ENCODE measurements around the gene LRRC9.

DNA sequence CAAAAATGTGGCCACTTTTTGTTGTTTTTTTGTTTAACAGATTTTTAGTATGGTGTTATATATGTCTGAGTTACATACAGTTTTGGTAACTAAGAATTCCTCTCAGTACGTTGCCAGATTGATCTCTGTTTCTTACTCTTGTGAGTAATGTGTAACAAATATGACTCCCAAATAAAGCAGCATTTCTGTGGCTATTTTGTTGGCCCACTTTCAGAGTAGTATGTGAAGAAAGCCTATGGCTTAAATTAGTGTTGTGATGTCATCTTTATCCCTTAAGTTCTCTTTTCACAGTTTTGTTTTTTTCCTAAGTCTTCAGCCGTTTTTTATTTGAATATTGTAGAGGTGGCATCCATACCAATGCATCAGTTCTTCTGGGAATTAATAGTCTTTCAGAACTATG is 182.4 kb downstream of the LRRC9 start:
- TF ChIP-seq, protein P1, sequence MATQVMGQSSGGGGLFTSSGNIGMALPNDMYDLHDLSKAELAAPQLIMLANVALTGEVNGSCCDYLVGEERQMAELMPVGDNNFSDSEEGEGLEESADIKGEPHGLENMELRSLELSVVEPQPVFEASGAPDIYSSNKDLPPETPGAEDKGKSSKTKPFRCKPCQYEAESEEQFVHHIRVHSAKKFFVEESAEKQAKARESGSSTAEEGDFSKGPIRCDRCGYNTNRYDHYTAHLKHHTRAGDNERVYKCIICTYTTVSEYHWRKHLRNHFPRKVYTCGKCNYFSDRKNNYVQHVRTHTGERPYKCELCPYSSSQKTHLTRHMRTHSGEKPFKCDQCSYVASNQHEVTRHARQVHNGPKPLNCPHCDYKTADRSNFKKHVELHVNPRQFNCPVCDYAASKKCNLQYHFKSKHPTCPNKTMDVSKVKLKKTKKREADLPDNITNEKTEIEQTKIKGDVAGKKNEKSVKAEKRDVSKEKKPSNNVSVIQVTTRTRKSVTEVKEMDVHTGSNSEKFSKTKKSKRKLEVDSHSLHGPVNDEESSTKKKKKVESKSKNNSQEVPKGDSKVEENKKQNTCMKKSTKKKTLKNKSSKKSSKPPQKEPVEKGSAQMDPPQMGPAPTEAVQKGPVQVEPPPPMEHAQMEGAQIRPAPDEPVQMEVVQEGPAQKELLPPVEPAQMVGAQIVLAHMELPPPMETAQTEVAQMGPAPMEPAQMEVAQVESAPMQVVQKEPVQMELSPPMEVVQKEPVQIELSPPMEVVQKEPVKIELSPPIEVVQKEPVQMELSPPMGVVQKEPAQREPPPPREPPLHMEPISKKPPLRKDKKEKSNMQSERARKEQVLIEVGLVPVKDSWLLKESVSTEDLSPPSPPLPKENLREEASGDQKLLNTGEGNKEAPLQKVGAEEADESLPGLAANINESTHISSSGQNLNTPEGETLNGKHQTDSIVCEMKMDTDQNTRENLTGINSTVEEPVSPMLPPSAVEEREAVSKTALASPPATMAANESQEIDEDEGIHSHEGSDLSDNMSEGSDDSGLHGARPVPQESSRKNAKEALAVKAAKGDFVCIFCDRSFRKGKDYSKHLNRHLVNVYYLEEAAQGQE (IDR thresholded peaks at IDR 0.05; ENCODE audit: insufficient read depth in 1 of 2, low read depth in 2 of 2, low read length in 2 of 2), result no peak
- TF ChIP-seq TAF1 (IDR thresholded peaks at IDR 0.05; ENCODE audit: borderline replicate concordance, insufficient read depth, low read length) (no peak), POLR2AphosphoS5 (IDR thresholded peaks at IDR 0.05; ENCODE audit: low read depth, low read length) (no peak)
